Parathyroid adenoma (tissue), 2 donors: Measurements from ENCODE around the gene TMEM150C.

ENCODE experiments used
- H2AFZ ChIP-seq: fragments of 300-600 bp; sonication (generic); one replicate; pipeline ENCODE4 v1.7.0; 2017; ENCODE audit warnings: antibody characterized with exemption, mild to moderate bottlenecking
- H3K27ac ChIP-seq: fragments of 300-600 bp; sonication (generic); one replicate; pipeline ENCODE4 v1.7.0; 2017
- H3K27me3 ChIP-seq: fragments of 300-600 bp; sonication (generic); one replicate; pipeline ENCODE4 v1.7.0; 2017; ENCODE audit warnings: low read length; ENCODE audit not compliant: control insufficient read depth, insufficient read depth
- H3K36me3 ChIP-seq: fragments of 300-600 bp; sonication (generic); one replicate; pipeline ENCODE4 v1.7.0; 2017; ENCODE audit warnings: low read length; ENCODE audit not compliant: control insufficient read depth, insufficient read depth
- H3K4me1 ChIP-seq: fragments of 300-600 bp; sonication (generic); one replicate; pipeline ENCODE4 v1.7.0; 2017; ENCODE audit warnings: control low read depth
- H3K4me2 ChIP-seq: fragments of 300-600 bp; sonication (generic); one replicate; pipeline ENCODE4 v1.7.0; 2017; ENCODE audit warnings: low read length
- H3K4me3 ChIP-seq: fragments of 300-600 bp; sonication (generic); one replicate; pipeline ENCODE4 v1.7.0; 2017; ENCODE audit warnings: low read depth, low read length
- H3K79me2 ChIP-seq: fragments of 300-600 bp; sonication (generic); one replicate; pipeline ENCODE4 v1.7.0; 2017; ENCODE audit warnings: control low read depth
- H3K9ac ChIP-seq: fragments of 300-600 bp; sonication (generic); one replicate; pipeline ENCODE4 v1.7.0; 2017; ENCODE audit warnings: mild to moderate bottlenecking
- H3K9me3 ChIP-seq: fragments of 300-600 bp; sonication (generic); one replicate; pipeline ENCODE4 v1.7.0; 2017; ENCODE audit warnings: low read length; ENCODE audit not compliant: control insufficient read depth
- TF ChIP-seq, protein P1 (sequence below): fragments of 300-600 bp; sonication (generic); IDR thresholded peaks from one replicate; pipeline ENCODE4 v1.7.0; 2017; ENCODE audit warnings: antibody characterized with exemption, mild to moderate bottlenecking
- donor health status: primary hyperparathyroidism.

Gene TMEM150C

DNA sequence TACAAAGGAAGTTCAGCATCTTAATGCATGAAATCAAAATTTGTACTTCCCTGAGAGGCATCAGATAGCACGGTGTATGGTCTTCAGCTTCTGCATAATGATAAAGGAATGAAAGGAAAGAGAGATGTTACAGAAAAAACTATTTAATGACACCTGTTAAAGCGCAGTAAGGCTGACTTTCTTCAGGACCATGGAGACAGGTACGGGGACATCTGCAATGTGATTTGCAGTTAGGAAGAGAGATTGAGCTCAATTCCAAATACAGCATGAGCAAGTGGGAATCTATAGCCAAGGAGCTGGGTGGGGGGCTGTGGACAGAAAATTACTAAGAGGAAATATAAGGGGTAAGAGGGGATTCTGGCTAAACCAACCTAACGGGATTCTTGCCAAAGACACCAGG lies 39.3 kb downstream of the TMEM150C start:
- H3K9ac ChIP-seq, result no peak overlapping the region
- H3K27me3 ChIP-seq, result no peaks in the 10 kb centered on the region
- no peaks in the 10 kb centered on the region for H3K9me3 ChIP-seq
- no peak overlapping the region for H2AFZ ChIP-seq
- H3K4me2 ChIP-seq, result no peak overlapping the region
- no peak overlapping the region for H3K27ac ChIP-seq
- no peaks in the 10 kb centered on the region for H3K79me2 ChIP-seq
- H3K36me3 ChIP-seq, result no peaks in the 10 kb centered on the region
- no peak overlapping the region for H3K4me3 ChIP-seq
- TF ChIP-seq, protein P1, sequence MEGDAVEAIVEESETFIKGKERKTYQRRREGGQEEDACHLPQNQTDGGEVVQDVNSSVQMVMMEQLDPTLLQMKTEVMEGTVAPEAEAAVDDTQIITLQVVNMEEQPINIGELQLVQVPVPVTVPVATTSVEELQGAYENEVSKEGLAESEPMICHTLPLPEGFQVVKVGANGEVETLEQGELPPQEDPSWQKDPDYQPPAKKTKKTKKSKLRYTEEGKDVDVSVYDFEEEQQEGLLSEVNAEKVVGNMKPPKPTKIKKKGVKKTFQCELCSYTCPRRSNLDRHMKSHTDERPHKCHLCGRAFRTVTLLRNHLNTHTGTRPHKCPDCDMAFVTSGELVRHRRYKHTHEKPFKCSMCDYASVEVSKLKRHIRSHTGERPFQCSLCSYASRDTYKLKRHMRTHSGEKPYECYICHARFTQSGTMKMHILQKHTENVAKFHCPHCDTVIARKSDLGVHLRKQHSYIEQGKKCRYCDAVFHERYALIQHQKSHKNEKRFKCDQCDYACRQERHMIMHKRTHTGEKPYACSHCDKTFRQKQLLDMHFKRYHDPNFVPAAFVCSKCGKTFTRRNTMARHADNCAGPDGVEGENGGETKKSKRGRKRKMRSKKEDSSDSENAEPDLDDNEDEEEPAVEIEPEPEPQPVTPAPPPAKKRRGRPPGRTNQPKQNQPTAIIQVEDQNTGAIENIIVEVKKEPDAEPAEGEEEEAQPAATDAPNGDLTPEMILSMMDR, result no peak
- H3K4me1 ChIP-seq, result peaks cover 3% of the 10 kb centered on the region

DNA sequence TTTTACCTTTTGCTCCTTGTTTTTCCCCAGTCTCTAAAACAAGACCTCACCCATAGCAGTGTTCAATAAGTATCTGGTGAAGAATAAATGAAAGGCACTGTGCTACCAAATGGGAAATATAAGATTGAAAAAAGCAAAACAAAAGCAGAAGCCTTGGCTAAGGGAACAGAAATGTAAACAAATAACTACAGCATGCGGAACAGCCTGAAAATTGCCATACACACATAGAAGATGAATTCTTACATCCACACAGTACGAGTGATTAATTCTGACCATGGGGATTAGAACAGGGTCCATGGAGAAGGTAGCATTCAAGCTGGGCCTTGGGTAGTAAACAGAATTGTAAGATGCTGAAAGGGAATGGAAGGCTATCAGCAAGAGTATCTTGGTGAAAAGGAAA lies 40.5 kb downstream of the TMEM150C start:
- Histone ChIP-seq H3K36me3 (no peaks in the 10 kb centered on the region), H3K27ac (no peak overlapping the region), H3K9ac (no peak overlapping the region), H3K79me2 (no peaks in the 10 kb centered on the region), H3K4me2 (no peak overlapping the region), H3K4me1 (peaks cover 3% of the 10 kb centered on the region), H3K9me3 (no peaks in the 10 kb centered on the region), H3K4me3 (no peak overlapping the region), H2AFZ (no peak overlapping the region), H3K27me3 (no peaks in the 10 kb centered on the region)
- TF ChIP-seq, protein P1, result no peak

DNA sequence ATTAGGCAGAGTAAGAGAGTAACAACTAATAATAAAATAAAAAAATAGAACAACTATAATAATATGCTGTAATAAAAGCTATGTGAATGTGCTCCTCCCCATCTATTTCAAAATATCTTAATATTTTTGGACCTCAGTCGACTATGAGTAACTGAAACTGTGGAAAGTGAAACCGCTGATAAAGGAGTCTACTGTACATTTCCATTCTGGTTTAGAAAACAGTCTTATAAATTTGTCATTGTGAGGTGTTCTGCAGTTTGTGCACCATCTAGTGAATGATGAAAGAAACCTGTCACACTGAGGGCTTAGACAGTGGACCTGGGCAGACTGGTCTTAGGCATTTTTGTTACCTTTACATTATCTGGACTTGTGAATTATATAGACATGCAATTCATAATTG lies 42.0 kb downstream of the TMEM150C start:
- Histone ChIP-seq H3K4me1 (no peaks in the 10 kb centered on the region), H3K27ac (no peak overlapping the region), H3K9me3 (no peaks in the 10 kb centered on the region), H3K4me3 (no peak overlapping the region), H3K27me3 (no peaks in the 10 kb centered on the region), H3K79me2 (no peaks in the 10 kb centered on the region), H2AFZ (no peak overlapping the region), H3K4me2 (no peak overlapping the region), H3K36me3 (no peaks in the 10 kb centered on the region), H3K9ac (no peak overlapping the region)
- TF ChIP-seq, protein P1, result no peak

DNA sequence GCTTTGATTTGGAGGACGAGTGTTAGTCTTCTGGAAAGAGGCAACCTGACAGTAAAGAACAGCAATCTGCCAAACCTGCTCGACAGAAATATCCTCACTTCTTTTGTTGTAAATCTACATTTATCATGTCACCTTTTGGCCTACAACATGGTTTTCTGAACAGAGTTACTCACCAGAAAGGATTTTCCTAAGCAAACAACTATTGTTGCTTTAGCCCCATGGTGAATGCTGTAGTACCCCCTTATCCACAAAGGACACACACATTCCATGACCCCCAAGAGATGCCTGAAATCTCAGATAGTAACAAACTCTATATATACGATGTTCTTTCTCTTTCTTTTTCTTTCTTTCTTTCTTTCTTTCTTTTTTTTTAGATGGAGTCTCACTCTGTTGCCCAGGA lies 42.7 kb downstream of the TMEM150C start:
- H2AFZ ChIP-seq, result no peak overlapping the region
- no peak overlapping the region for H3K4me3 ChIP-seq
- no peaks in the 10 kb centered on the region for H3K4me1 ChIP-seq
- H3K79me2 ChIP-seq, result no peaks in the 10 kb centered on the region
- no peak overlapping the region for H3K27ac ChIP-seq
- TF ChIP-seq, protein P1, result no peak
- no peak overlapping the region for H3K4me2 ChIP-seq
- H3K36me3 ChIP-seq, result no peaks in the 10 kb centered on the region
- no peak overlapping the region for H3K9ac ChIP-seq
- no peaks in the 10 kb centered on the region for H3K27me3 ChIP-seq
- H3K9me3 ChIP-seq, result no peaks in the 10 kb centered on the region

DNA sequence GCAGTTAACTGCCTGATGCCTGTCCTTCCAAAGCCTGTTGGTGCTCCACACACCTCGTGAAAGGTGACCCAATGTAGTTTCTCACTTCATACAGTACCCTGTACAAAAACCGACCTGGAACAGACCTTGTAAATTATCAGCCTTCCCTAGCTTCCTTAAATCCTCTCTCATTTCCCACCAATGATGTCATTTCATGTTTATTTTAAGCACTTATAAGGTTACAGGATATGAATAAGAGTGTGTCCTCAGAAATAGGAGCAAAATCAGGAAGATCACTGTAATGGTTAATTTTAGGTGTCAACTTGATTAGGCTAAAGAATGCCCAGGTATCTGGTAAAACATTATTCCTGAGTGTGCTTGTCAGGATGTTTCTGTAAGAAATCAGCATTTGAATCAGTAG lies 44.7 kb downstream of the TMEM150C start:
- no peaks in the 10 kb centered on the region for H3K36me3 ChIP-seq
- H3K27me3 ChIP-seq, result no peaks in the 10 kb centered on the region
- no peaks in the 10 kb centered on the region for H3K79me2 ChIP-seq
- TF ChIP-seq, protein P1, result no peak
- no peaks in the 10 kb centered on the region for H3K4me1 ChIP-seq
- H2AFZ ChIP-seq, result no peak overlapping the region
- H3K4me3 ChIP-seq, result no peak overlapping the region
- H3K27ac ChIP-seq, result no peak overlapping the region
- H3K9ac ChIP-seq, result no peak overlapping the region
- H3K9me3 ChIP-seq, result no peaks in the 10 kb centered on the region
- H3K4me2 ChIP-seq, result no peak overlapping the region
